ENCODE data around the gene BSN. TPM values are rescaled to one million over a fixed set of nuclear protein-coding genes. Genes with fewer than 3 reads are reported as not detected.

BSN gene
- total and polyA plus RNA-seq, 2 experiments from 2014 or later = 0.50 to 5.1 TPM

DNA sequence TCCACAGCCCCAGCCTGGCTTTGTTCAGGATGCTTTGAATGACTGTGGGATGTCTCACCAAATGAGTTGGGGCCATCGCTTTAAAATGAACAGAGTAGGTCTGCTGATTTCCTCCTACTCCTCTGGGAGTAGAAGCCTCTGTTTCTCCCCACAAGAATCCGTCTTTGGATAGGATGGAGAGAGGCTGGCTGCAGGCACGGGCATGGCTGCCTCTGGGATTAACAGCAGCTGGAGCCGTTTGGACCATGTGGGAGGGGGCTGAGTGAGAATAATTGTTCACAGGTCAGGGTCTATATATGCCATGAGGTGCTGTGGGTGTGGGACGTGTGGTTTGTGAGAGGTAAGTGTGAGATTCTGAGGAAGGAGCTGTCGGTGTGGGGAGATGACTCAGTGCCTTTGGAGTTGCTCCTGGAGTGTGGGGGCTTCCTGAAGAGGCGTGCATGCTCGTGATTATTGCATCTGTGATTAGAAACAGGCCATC is 71.9 kb downstream of the BSN start:
- no peak overlapping the region for H3K4me2 ChIP-seq
- TF ChIP-seq ZNF114 (CRISPR knock-in tag; IDR thresholded peaks at IDR 0.05) = no peak

DNA sequence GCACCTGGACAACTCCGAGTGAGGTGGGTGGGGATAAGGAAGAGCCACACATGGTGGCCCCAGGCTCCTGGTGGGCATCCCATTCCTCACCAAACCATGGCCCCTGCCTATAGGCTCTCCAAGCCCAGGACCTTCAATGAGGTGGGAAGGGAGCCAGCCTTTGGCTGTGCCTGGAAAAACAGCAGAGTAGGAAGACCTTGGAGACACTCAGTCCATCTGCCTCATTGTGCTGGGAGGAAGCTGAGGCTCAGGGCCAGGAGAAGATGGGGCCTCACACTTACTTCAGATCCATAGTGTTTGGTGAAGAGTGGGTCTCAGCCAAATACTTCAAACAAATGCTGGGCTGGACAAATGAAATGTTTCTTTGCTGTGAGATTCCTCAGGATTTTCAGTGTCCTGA is 72.5 kb downstream of the BSN start:
- no peak for DNase-seq (ENCODE audit: low spot score)
- TF ChIP-seq, protein P1, sequence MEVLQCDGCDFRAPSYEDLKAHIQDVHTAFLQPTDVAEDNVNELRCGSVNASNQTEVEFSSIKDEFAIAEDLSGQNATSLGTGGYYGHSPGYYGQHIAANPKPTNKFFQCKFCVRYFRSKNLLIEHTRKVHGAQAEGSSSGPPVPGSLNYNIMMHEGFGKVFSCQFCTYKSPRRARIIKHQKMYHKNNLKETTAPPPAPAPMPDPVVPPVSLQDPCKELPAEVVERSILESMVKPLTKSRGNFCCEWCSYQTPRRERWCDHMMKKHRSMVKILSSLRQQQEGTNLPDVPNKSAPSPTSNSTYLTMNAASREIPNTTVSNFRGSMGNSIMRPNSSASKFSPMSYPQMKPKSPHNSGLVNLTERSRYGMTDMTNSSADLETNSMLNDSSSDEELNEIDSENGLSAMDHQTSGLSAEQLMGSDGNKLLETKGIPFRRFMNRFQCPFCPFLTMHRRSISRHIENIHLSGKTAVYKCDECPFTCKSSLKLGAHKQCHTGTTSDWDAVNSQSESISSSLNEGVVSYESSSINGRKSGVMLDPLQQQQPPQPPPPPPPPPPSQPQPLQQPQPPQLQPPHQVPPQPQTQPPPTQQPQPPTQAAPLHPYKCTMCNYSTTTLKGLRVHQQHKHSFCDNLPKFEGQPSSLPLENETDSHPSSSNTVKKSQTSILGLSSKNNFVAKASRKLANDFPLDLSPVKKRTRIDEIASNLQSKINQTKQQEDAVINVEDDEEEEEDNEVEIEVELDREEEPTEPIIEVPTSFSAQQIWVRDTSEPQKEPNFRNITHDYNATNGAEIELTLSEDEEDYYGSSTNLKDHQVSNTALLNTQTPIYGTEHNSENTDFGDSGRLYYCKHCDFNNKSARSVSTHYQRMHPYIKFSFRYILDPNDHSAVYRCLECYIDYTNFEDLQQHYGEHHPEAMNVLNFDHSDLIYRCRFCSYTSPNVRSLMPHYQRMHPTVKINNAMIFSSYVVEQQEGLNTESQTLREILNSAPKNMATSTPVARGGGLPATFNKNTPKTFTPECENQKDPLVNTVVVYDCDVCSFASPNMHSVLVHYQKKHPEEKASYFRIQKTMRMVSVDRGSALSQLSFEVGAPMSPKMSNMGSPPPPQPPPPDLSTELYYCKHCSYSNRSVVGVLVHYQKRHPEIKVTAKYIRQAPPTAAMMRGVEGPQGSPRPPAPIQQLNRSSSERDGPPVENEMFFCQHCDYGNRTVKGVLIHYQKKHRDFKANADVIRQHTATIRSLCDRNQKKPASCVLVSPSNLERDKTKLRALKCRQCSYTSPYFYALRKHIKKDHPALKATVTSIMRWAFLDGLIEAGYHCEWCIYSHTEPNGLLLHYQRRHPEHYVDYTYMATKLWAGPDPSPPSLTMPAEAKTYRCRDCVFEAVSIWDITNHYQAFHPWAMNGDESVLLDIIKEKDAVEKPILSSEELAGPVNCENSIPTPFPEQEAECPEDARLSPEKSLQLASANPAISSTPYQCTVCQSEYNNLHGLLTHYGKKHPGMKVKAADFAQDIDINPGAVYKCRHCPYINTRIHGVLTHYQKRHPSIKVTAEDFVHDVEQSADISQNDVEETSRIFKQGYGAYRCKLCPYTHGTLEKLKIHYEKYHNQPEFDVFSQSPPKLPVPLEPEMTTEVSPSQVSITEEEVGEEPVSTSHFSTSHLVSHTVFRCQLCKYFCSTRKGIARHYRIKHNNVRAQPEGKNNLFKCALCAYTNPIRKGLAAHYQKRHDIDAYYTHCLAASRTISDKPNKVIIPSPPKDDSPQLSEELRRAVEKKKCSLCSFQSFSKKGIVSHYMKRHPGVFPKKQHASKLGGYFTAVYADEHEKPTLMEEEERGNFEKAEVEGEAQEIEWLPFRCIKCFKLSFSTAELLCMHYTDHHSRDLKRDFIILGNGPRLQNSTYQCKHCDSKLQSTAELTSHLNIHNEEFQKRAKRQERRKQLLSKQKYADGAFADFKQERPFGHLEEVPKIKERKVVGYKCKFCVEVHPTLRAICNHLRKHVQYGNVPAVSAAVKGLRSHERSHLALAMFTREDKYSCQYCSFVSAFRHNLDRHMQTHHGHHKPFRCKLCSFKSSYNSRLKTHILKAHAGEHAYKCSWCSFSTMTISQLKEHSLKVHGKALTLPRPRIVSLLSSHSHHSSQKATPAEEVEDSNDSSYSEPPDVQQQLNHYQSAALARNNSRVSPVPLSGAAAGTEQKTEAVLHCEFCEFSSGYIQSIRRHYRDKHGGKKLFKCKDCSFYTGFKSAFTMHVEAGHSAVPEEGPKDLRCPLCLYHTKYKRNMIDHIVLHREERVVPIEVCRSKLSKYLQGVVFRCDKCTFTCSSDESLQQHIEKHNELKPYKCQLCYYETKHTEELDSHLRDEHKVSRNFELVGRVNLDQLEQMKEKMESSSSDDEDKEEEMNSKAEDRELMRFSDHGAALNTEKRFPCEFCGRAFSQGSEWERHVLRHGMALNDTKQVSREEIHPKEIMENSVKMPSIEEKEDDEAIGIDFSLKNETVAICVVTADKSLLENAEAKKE (CRISPR knock-in tag; IDR thresholded peaks at IDR 0.05) = no peak
- TF ChIP-seq STAT1 (IDR thresholded peaks at IDR 0.05; ENCODE audit: unreplicated experiment) = no peak
- no peak for TF ChIP-seq JUNB (IDR thresholded peaks at IDR 0.05; ENCODE audit: unreplicated experiment)
- no peak for TF ChIP-seq CREB1 (CRISPR knock-in tag; IDR thresholded peaks at IDR 0.05; ENCODE audit: low read depth)
- no peak for TF ChIP-seq POLR2AphosphoS5 (IDR thresholded peaks at IDR 0.05; ENCODE audit: low read depth)
- TF ChIP-seq, protein P2, sequence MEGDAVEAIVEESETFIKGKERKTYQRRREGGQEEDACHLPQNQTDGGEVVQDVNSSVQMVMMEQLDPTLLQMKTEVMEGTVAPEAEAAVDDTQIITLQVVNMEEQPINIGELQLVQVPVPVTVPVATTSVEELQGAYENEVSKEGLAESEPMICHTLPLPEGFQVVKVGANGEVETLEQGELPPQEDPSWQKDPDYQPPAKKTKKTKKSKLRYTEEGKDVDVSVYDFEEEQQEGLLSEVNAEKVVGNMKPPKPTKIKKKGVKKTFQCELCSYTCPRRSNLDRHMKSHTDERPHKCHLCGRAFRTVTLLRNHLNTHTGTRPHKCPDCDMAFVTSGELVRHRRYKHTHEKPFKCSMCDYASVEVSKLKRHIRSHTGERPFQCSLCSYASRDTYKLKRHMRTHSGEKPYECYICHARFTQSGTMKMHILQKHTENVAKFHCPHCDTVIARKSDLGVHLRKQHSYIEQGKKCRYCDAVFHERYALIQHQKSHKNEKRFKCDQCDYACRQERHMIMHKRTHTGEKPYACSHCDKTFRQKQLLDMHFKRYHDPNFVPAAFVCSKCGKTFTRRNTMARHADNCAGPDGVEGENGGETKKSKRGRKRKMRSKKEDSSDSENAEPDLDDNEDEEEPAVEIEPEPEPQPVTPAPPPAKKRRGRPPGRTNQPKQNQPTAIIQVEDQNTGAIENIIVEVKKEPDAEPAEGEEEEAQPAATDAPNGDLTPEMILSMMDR (conservative IDR thresholded peaks at IDR 0.05; ENCODE audit: low read depth in 2 of 2) = no peak
- no peak for TF ChIP-seq ZNF114 (CRISPR knock-in tag; IDR thresholded peaks at IDR 0.05)
- TF ChIP-seq, protein P3, sequence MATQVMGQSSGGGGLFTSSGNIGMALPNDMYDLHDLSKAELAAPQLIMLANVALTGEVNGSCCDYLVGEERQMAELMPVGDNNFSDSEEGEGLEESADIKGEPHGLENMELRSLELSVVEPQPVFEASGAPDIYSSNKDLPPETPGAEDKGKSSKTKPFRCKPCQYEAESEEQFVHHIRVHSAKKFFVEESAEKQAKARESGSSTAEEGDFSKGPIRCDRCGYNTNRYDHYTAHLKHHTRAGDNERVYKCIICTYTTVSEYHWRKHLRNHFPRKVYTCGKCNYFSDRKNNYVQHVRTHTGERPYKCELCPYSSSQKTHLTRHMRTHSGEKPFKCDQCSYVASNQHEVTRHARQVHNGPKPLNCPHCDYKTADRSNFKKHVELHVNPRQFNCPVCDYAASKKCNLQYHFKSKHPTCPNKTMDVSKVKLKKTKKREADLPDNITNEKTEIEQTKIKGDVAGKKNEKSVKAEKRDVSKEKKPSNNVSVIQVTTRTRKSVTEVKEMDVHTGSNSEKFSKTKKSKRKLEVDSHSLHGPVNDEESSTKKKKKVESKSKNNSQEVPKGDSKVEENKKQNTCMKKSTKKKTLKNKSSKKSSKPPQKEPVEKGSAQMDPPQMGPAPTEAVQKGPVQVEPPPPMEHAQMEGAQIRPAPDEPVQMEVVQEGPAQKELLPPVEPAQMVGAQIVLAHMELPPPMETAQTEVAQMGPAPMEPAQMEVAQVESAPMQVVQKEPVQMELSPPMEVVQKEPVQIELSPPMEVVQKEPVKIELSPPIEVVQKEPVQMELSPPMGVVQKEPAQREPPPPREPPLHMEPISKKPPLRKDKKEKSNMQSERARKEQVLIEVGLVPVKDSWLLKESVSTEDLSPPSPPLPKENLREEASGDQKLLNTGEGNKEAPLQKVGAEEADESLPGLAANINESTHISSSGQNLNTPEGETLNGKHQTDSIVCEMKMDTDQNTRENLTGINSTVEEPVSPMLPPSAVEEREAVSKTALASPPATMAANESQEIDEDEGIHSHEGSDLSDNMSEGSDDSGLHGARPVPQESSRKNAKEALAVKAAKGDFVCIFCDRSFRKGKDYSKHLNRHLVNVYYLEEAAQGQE (IDR thresholded peaks at IDR 0.05; ENCODE audit: unreplicated experiment) = no peak
- TF ChIP-seq, protein P4, sequence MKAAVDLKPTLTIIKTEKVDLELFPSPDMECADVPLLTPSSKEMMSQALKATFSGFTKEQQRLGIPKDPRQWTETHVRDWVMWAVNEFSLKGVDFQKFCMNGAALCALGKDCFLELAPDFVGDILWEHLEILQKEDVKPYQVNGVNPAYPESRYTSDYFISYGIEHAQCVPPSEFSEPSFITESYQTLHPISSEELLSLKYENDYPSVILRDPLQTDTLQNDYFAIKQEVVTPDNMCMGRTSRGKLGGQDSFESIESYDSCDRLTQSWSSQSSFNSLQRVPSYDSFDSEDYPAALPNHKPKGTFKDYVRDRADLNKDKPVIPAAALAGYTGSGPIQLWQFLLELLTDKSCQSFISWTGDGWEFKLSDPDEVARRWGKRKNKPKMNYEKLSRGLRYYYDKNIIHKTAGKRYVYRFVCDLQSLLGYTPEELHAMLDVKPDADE (IDR thresholded peaks at IDR 0.05) = no peak

More for the DNA sequence above, 71.9 kb downstream of the BSN start:
- no peak overlapping the region for H3K27ac ChIP-seq (ENCODE audit: low read depth)
- ATAC-seq (no peak), DNase-seq (ENCODE audit: low spot score) (no peak)
- no peak overlapping the region for H3K4me3 ChIP-seq
- H3K4me1 Mint-ChIP-seq = no peaks in the 10 kb centered on the region
- no peak overlapping the region for H2AFZ ChIP-seq
- no peaks in the 10 kb centered on the region for H3K9me2 ChIP-seq (ENCODE audit: insufficient read depth)
- H3K36me3 ChIP-seq (ENCODE audit: insufficient read depth) = no peaks in the 10 kb centered on the region
- no peaks in the 10 kb centered on the region for H3F3A ChIP-seq (replicated peaks; ENCODE audit: low read depth)
- H3K4me1 ChIP-seq (ENCODE audit: insufficient read depth) = no peaks in the 10 kb centered on the region
- no peaks in the 10 kb centered on the region; the same call in 1 of the 2 replicates for H4K20me1 ChIP-seq (replicated peaks; ENCODE audit: insufficient read depth)
- H3K36me3 Mint-ChIP-seq (ENCODE audit: low read depth) = peaks cover 8% of the 10 kb centered on the region; the same call in 2 of the 3 replicates
- no peaks in the 10 kb centered on the region for H3K79me2 ChIP-seq (replicated peaks; ENCODE audit: insufficient read depth)
- peaks cover 2% of the 10 kb centered on the region for H3K27me3 Mint-ChIP-seq (ENCODE audit: insufficient read depth, low read depth, poor library complexity)
- H3K27me3 ChIP-seq (ENCODE audit: insufficient read depth) = no peaks in the 10 kb centered on the region
- no peak overlapping the region for H3K27ac Mint-ChIP-seq
- H3K9me3 Mint-ChIP-seq = peaks cover 3% of the 10 kb centered on the region; the same call in 1 of the 3 replicates
- no peak overlapping the region for H3K4me3 Mint-ChIP-seq

More for the DNA sequence above, 72.5 kb downstream of the BSN start:
- peaks cover 14% of the 10 kb centered on the region; the same call in 2 of the 3 replicates for H3K36me3 Mint-ChIP-seq (ENCODE audit: low read depth)
- Histone ChIP-seq H3K4me2 (no peak overlapping the region), H3K4me3 (no peak overlapping the region), H3K27me3 (ENCODE audit: insufficient read depth) (no peaks in the 10 kb centered on the region), H2AFZ (no peak overlapping the region), H3K9me2 (ENCODE audit: insufficient read depth) (no peaks in the 10 kb centered on the region), H3F3A (replicated peaks; ENCODE audit: low read depth) (no peaks in the 10 kb centered on the region), H3K79me2 (replicated peaks; ENCODE audit: insufficient read depth) (no peaks in the 10 kb centered on the region), H4K20me1 (replicated peaks; ENCODE audit: insufficient read depth) (no peaks in the 10 kb centered on the region; the same call in 1 of the 2 replicates), H3K36me3 (ENCODE audit: insufficient read depth) (no peaks in the 10 kb centered on the region), H3K27ac (ENCODE audit: low read depth) (no peak overlapping the region), H3K4me1 (ENCODE audit: insufficient read depth) (no peaks in the 10 kb centered on the region)
- H3K4me1 Mint-ChIP-seq = no peaks in the 10 kb centered on the region
- ATAC-seq = no peak
- H3K27ac Mint-ChIP-seq = no peak overlapping the region
- no peak overlapping the region for H3K4me3 Mint-ChIP-seq
- peaks cover 10% of the 10 kb centered on the region; the same call in 2 of the 3 replicates for H3K9me3 Mint-ChIP-seq
- peaks cover 2% of the 10 kb centered on the region for H3K27me3 Mint-ChIP-seq (ENCODE audit: insufficient read depth, low read depth, poor library complexity)
